HK-2 (cell line): ENCODE data around the gene ZCCHC14.

Experiments used
- DNase-seq: peaks from one replicate; pipeline ENCODE4 v3.0.0-alpha.2; 2018; ENCODE audit not compliant: unreplicated experiment

ZCCHC14 gene

GRCh38 chr16:87432330-87432915, 60.4 kb downstream of the ZCCHC14 start:
- no peak for DNase-seq

GRCh38 chr16:87431926-87432325, 60.9 kb downstream of the ZCCHC14 start:
- DNase-seq = peak; percentile 11

GRCh38 chr16:87426423-87427215, 66.2 kb downstream of the ZCCHC14 start:
- DNase-seq = no peak

- no peak for DNase-seq
Observed at GRCh38 chr16:87425941-87426340, 66.9 kb downstream of the ZCCHC14 start.

- DNase-seq = no peak
Observed at GRCh38 chr16:87424266-87424665, 68.6 kb downstream of the ZCCHC14 start.

- DNase-seq = no peak
Observed at GRCh38 chr16:87423429-87423828, 69.4 kb downstream of the ZCCHC14 start.

GRCh38 chr16:87422106-87422505, 70.7 kb downstream of the ZCCHC14 start:
- DNase-seq = no peak

- DNase-seq = no peak
Observed at GRCh38 chr16:87421003-87421912, 71.6 kb downstream of the ZCCHC14 start.

- DNase-seq = no peak
Observed at GRCh38 chr16:87420026-87421002, 72.5 kb downstream of the ZCCHC14 start.

GRCh38 chr16:87418644-87419043, 74.2 kb downstream of the ZCCHC14 start:
- DNase-seq = no peak

GRCh38 chr16:87418216-87418615, 74.6 kb downstream of the ZCCHC14 start:
- DNase-seq = no peak

- no peak for DNase-seq
Observed at GRCh38 chr16:87417528-87417910, 75.3 kb downstream of the ZCCHC14 start.

GRCh38 chr16:87416826-87417527, 75.8 kb downstream of the ZCCHC14 start:
- no peak for DNase-seq

GRCh38 chr16:87415441-87415840, 77.4 kb downstream of the ZCCHC14 start:
- no peak for DNase-seq

- DNase-seq = peak; percentile 57
Observed at GRCh38 chr16:87414251-87414680, 78.6 kb downstream of the ZCCHC14 start.

GRCh38 chr16:87412996-87413421, 79.8 kb downstream of the ZCCHC14 start:
- DNase-seq = no peak

- no peak for DNase-seq
Observed at GRCh38 chr16:87412371-87412995, 80.3 kb downstream of the ZCCHC14 start.

- no peak for DNase-seq
Observed at GRCh38 chr16:87411375-87412271, 81.2 kb downstream of the ZCCHC14 start.

GRCh38 chr16:87410968-87411367, 81.9 kb downstream of the ZCCHC14 start:
- no peak for DNase-seq
